Stimulated activated naive CD4-positive, alpha-beta T cell treated with Interleukin-2 at 50 U/mL for 16 hours (primary cell): ENCODE data around the gene MBD4.
"Not testable (repeated sequence)": the region's sequence is repeated elsewhere in the genome, so short reads cannot be mapped to it uniquely, and the experiment has no call there.

ENCODE experiments used
- DNase-seq: peaks from one replicate; lab custom pipeline; 2025; lab: John Stamatoyannopoulos, UW

MBD4 gene

DNA sequence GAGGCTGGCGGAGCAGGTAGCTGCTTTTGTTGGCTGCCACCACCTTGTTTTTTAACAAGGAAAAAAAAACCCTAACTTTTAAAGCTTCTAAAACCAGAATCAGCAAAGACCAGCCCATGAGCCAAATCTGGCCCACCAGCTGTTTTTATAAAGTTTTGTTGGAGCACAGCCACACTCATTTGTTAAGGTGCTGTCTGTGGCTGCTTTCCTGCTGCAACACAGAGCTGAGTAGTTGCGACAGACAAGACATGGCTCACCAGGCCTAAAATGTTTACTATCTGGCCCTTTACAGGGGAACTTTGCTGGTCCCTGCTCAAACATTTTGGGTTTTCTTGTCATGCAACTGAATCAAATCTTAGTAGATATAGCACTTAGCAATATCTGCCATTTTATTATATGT is 30.2 kb downstream of the MBD4 start:
- no peak for DNase-seq

- DNase-seq = no peak
These were observed 35.1 kb downstream of the MBD4 start for GRCh38 chr3:129404610-129405009.

DNA sequence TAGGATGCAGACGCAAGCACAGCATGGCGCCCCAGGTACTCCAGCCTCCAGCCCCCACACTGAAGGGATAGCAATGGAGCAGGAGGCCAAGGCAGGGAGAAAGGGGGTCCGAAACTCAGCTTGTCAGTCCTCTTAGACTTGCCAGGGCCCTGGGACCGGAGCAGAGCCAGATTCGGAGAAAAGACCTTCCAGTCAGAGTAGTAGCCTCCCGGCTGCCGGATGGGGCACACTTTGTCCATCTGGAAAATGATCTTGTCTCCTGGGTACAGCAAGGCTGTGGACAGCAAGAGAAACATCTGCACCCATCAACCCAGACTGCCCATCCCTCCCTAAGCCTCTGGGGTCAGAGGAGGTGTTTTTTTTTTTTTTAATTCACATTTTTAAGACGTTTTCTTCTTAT is 35.6 kb downstream of the MBD4 start:
- DNase-seq = no peak

DNA sequence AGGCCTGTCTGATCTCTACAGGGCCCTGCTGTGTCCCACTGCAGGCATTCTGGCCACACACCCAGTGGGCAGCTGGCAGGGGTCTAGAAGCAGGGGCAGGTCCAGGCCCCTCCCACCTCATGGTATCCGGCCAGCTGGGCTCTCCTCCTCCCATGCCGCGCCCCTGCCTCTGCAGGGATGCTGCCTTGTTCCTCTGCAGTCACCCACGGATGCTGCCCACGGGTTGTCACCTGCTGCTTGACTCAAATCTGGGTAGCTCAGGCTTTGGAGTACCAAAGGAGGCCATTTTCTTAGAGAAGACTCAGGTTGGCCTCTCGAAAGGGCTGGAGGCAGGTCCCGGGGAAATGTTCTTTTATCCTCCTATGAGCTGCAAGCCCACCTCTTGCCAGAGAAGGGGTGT is 36.3 kb downstream of the MBD4 start:
- no peak for DNase-seq

DNA sequence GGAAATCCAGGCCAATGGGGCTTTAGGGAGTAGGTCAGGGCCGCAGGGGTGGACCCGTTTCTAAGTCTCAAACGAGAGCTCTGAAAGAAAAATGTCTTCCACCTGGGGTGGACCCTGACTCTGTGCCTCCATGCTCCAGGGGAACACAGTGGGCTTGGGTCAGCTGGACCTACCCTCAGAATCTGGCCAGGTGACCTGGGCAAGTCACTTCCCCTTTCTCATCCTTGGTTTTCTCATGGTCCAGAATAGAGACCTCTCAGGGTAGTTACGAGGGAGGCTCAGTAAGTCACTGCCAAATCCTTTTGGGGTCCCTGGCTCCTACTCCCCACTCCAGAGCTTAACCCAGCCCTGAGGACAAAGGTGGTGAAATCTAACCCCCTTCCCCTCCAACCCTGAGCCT is 37.1 kb downstream of the MBD4 start:
- no peak for DNase-seq

GRCh38 chr3:129402210-129402609 is 37.5 kb downstream of the MBD4 start:
- DNase-seq = no peak

DNA sequence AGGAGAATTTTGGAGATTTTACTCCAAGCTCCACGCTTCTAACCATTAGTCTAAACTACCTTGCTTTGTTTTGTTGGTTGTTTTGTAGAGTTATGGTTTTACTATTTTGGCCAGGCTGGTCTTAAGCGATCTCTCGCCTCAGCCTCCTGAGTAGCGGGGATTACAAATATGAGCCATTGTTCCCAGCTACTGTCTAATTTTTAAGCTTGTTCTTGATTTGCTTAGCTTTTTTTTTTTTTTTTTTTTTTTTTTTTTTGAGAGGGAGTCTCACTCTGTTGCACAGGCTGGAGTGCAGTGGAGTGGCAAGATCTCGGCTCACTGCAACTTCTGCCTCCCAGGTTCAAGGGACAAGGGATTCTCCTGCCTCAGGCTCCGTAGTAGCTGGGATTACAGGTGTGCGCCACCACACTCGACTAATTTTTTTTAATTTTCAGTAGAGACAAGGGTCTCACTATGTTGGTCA is 39.8 kb downstream of the MBD4 start:
- no peak for DNase-seq

DNA sequence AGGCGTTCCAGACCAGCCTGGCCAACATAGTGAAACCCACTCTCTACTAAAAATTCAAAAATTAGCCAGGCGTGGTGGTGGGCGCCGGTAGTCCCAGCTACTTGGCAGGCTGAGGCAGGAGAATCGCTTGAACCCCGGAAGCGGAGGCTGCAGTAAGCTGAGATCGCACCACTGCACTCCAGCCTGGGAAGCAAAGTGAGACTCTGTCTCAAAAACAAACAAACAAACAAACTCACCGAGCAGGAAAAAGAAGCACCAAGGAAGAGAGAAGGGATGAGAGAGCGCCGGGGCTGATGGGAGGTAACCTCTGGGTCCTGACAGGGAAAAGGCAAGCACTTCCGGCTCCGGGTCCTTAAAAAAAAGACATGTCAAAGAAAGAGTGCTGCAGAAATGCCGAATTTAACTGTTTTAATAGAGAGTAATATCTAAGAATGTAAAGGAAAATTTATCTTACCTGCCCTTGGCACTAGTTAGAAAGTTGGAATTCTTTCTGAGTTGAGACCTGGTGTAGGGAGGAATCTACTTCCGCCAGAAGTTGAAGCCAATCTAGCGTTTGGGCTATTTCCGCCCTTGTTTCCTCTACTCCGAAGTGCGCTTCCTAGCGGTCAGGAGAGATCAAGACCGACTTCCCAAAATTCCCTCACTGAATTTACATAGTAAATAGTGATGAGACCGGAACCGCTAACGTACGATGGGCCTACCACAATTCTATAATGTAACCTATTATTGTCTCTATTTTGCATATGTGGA is 40.4 kb downstream of the MBD4 start:
- DNase-seq = peak; percentile 70

DNA sequence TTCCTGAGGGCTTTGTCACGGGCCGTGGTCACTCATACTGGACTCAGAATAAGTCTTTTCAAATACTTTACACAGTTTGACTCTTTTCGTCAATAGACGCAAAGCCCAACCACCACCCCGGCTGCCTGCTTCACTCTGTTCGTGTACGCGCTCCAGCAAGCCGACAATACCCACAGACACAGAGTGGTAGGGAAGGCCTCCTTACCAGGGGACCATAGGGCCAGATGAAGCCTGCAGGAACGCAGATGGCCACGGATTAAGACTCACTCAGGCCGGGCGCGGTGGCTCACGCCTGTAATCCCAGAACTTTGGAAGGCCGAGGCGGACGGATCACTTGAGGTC is 41.0 kb downstream of the MBD4 start:
- peak; percentile 22 for DNase-seq

DNA sequence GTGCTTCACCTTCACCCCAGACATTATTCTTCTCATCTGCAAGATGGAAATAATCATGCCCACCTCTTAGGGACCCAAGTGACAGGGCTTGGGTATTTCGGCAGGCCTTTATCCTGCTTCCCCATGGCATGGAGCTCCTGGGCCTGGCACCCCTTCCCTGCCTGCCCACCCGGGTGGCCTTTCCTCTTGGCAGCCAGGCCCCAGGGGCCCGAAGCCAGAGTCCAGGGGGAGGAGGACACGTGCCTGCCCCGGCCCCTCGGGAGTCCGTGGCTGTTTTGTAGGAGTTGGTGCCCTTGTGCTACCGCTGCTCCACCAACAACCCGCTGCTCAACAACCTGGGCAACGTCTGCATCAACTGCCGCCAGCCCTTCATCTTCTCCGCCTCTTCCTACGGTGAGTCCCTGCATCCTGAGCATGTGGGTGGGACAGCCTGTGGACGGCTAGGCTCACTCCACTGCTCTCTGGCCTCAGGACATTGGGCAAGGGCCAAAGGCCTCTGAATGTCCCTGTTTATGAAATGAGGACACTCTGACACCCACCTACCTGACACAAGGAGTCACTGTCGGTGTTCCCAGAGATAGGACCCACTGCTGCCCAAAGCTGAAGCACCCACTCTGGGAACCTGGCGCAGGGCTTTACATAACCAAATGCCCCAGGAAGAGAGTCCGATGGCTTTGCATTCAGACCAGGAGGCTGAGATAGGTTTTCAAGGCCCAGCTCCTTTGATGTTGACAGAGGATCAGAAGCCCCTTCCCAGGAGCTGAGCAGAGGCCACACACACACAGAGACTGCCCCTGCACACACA is 45.8 kb downstream of the MBD4 start:
- DNase-seq = not testable (repeated sequence)

GRCh38 chr3:129393271-129393670 is 46.5 kb downstream of the MBD4 start:
- no peak for DNase-seq

DNA sequence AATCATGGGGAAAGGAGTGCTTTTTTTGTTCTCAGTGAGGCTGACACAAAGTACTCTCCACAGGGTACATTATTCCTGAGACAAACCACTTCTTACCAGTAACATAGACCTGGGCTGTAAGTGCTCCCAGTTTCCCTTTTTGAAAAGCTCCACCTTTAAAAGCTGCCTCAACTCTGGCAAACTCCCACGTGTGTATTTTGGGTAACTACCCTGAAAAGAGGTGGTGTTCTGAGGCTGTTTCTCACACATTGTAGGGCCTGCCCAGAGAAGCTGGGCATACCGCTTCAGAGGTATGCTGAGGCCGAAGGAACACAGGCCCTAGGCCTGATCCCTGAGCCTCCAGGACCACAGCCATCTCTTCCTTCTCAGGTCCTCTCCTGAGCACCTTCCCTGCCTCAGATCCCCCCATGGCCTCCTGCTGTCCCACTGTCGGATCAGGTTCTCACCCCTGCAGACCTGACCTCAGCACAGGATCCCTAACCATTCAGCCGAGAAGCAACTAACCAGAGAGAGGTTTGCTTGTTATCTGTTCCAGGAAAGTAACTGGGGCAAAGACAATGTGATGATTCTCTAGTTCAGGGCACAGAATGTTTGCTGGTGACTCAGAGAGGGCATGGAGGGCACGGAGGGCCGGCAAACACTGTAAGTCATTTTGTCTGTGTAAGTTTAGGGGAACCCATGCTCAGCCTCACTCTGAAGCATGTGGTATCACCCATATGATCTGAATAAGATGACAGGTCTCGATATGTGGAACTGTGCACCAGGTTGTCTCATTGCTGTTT is 47.5 kb downstream of the MBD4 start:
- not testable (repeated sequence) for DNase-seq

- not testable (repeated sequence) for DNase-seq
These were observed 48.2 kb downstream of the MBD4 start for GRCh38 chr3:129391583-129391982.

DNA sequence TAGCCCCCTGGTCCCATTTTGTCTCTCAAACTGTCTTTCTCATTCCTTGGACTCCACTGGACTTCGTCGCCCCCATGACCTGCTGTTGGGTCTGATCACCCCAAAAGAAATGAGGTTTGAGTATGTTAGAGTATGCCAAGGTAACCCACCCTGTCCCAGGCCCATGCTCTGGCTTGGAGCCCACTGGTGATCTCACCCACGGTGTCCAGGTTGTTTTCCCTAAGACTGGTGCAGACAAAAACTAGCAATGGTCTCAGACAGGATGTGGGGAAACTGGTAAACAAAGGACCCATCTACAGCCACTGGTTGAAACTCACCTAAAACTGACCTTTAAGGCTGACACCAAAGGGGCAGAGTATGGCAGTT is 50.2 kb downstream of the MBD4 start:
- no peak for DNase-seq

- not testable (repeated sequence) for DNase-seq
These were observed 50.8 kb downstream of the MBD4 start for GRCh38 chr3:129388791-129389571.

- DNase-seq = no peak
These were observed 52.3 kb downstream of the MBD4 start for GRCh38 chr3:129387487-129387886.

DNA sequence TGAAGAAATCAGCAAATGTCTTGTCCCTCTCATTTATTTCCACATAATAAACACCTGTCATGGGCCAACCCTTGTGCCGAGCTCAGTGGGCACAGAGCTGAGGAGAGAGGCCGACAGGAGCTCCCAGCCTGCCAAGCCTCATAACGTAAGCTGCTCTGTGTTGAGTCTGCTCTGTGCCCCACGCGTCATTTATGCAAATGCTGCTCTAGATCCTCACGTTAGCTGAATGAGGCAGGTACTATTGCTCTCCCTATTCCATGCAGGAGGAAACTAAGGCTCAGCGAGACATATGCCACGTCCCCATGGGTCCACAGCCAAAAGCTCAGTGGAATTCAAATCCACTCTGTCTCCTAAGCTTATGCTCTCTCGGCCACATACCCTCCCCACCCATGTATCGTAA is 52.8 kb downstream of the MBD4 start:
- DNase-seq = no peak

GRCh38 chr3:129385507-129385906 is 54.2 kb downstream of the MBD4 start:
- DNase-seq = not testable (repeated sequence)

GRCh38 chr3:129384594-129385323 is 55.0 kb downstream of the MBD4 start:
- no peak for DNase-seq

DNA sequence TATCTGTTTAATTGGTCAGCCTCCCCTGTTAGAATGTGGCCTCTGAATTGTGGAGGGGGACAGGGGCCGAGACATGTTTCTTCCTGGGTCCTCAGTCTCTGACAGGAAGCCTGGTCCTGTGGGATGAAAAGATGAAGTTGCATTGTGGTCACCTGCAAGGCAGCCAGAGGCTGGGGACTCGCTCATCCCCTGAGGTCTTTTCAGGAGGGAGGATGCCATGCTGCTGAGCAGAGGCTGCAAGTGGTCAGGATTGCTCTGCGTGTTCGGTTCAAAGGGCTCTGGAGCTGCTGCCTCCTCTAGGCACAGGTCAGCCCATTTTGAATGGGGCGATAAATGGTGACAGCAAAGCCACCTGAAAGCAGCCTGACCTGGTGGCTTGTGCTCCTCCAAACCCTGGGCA is 55.6 kb downstream of the MBD4 start:
- DNase-seq = not testable (repeated sequence)

- peak; percentile 5 for DNase-seq
These were observed 56.4 kb downstream of the MBD4 start for GRCh38 chr3:129383292-129383860.
